Neutrophil (primary cell): ENCODE results near the gene MRPS14.
A peak's percentile ranks its signal among the peaks of the same experiment; 100 is the strongest.

Experiments
- H3K27ac ChIP-seq: fragments of 200-600 bp; sonication (generic); 2 replicates; pipeline ENCODE4 v1.5.1; 2016; ENCODE audit warnings: mild to moderate bottlenecking, moderate library complexity
- H3K27me3 ChIP-seq: fragments of 200-600 bp; sonication (generic); 2 replicates; pipeline ENCODE4 v1.6.0; 2016; ENCODE audit warnings: mild to moderate bottlenecking
- H3K36me3 ChIP-seq: fragments of 200-600 bp; sonication (generic); 2 replicates; pipeline ENCODE4 v1.5.1; 2017
- H3K4me1 ChIP-seq, 2 experiments: fragments of 200-600 bp in 1 of 2; sonication (generic) in 1 of 2; 1 replicate in 1 of 2; 2 replicates in 1 of 2; pipeline versions ENCODE4 v1.5.1 to v1.6.1; 2013 to 2016; ENCODE audit warnings: low read depth in 1 of 2, low read length in 1 of 2, mild to moderate bottlenecking in 1 of 2, moderate library complexity in 1 of 2; ENCODE audit not compliant: control insufficient read depth in 1 of 2, insufficient read depth in 1 of 2
- H3K4me3 ChIP-seq, 2 experiments: fragments of 200-600 bp in 1 of 2; sonication (generic) in 1 of 2; 1 replicate in 1 of 2; 2 replicates in 1 of 2; pipeline ENCODE4 v1.5.1; 2013 to 2016; ENCODE audit warnings: low read depth in 1 of 2, low read length in 1 of 2, mild to moderate bottlenecking in 1 of 2, moderate library complexity in 1 of 2
- H3K9me3 ChIP-seq: fragments of 200-600 bp; sonication (generic); 2 replicates; pipeline ENCODE4 v1.5.1; 2016
- TF ChIP-seq, protein P1 (sequence below): fragments of 200-600 bp; sonication (generic); IDR thresholded peaks from 2 replicates; pipeline ENCODE4 v1.5.1; 2016; ENCODE audit warnings: antibody characterized with exemption

MRPS14 gene

DNA sequence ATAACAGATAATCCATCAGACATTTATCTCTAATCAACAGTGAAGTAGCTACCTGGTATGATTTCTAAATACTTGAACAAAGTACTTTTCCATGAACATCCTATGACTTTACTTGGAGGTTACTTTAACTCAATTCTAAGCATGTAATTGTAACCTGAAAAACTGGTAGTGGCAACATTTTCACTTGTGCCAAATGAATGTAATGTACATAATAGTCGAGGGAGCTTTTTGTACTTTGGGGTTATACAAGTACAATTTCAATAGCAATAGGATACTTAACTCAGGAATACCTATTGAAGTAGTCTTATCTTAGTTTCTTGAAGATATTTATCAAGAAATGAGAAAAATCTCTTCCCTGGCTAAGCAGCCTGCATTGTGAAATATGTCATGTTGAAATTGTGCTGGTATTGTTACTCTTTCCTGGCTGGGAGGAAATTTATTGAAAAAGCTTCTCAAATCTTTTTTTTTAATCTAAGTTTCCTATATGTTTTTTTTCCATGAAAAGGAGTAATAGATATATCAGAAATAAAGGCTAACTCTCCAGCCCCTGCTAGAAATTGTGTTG is 57.1 kb downstream of the MRPS14 start:
- TF ChIP-seq, protein P1, sequence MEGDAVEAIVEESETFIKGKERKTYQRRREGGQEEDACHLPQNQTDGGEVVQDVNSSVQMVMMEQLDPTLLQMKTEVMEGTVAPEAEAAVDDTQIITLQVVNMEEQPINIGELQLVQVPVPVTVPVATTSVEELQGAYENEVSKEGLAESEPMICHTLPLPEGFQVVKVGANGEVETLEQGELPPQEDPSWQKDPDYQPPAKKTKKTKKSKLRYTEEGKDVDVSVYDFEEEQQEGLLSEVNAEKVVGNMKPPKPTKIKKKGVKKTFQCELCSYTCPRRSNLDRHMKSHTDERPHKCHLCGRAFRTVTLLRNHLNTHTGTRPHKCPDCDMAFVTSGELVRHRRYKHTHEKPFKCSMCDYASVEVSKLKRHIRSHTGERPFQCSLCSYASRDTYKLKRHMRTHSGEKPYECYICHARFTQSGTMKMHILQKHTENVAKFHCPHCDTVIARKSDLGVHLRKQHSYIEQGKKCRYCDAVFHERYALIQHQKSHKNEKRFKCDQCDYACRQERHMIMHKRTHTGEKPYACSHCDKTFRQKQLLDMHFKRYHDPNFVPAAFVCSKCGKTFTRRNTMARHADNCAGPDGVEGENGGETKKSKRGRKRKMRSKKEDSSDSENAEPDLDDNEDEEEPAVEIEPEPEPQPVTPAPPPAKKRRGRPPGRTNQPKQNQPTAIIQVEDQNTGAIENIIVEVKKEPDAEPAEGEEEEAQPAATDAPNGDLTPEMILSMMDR, result no peak
- peaks cover 13% of the 10 kb centered on the region for H3K36me3 ChIP-seq
- H3K4me3 ChIP-seq, result peak overlapping the region; percentile 62 to 69
- H3K27ac ChIP-seq, result peak overlapping the region; percentile 95
- H3K4me1 ChIP-seq, result peaks cover 56 to 63% of the 10 kb centered on the region in 2 experiments
- no peaks in the 10 kb centered on the region for H3K27me3 ChIP-seq
- H3K9me3 ChIP-seq, result no peaks in the 10 kb centered on the region

DNA sequence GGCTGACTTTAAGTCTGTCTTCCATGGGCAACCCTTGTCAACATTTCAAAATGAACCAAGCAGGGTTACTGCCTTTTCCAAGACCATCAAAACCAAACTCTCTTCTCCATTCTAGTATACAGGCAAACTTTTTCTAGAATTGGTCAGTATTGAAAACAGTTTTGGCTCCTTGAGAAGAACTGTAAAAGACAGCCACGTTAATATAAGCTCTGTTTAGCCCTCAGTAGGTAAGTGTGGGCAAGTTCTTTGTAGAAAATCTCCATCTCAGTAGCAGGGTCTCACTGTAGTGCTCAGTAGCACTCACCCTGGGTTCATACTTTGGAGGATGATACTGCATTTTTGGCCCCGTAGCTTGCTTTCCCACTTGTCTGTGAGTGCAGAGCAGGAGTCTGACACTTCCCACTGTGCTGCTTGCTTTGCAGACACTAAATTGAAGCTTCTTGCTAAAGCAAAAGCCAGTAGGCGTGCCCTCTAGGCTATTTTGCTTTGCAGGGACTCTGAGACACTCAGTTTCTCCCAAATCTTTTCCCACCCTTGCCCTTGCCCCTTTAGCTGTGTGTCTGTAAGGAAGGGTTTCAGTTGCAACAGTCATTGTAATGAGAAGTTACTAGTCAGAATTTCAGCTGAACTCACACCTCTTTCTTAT is 57.7 kb downstream of the MRPS14 start:
- no peaks in the 10 kb centered on the region for H3K27me3 ChIP-seq
- TF ChIP-seq, protein P1, result no peak
- H3K4me1 ChIP-seq, result peaks cover 60 to 69% of the 10 kb centered on the region in 2 experiments
- H3K27ac ChIP-seq, result peak overlapping the region; percentile 95
- H3K4me3 ChIP-seq, result peak overlapping the region; percentile 62 to 69
- no peaks in the 10 kb centered on the region for H3K9me3 ChIP-seq
- H3K36me3 ChIP-seq, result peaks cover 13% of the 10 kb centered on the region

DNA sequence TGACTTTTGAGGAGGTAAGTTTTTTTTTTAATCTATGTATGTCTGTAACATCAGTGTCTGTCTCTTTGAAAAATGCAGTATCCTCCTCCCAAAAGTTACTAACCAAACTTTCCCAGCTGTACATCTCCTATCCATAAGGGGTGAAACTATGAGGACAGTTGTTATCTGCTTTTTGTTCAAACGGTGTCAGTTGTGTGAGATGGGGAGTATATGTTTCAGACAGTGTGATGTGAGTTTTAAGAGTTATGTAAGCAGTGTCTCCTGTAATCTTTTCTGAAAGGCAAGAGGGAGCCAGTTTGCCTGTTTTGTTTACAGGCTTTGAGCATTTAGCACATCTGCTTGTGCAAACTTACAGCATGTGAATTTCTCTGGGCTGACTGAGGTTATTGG is 58.3 kb downstream of the MRPS14 start:
- TF ChIP-seq, protein P1, result no peak
- peak overlapping the region; percentile 95 for H3K27ac ChIP-seq

DNA sequence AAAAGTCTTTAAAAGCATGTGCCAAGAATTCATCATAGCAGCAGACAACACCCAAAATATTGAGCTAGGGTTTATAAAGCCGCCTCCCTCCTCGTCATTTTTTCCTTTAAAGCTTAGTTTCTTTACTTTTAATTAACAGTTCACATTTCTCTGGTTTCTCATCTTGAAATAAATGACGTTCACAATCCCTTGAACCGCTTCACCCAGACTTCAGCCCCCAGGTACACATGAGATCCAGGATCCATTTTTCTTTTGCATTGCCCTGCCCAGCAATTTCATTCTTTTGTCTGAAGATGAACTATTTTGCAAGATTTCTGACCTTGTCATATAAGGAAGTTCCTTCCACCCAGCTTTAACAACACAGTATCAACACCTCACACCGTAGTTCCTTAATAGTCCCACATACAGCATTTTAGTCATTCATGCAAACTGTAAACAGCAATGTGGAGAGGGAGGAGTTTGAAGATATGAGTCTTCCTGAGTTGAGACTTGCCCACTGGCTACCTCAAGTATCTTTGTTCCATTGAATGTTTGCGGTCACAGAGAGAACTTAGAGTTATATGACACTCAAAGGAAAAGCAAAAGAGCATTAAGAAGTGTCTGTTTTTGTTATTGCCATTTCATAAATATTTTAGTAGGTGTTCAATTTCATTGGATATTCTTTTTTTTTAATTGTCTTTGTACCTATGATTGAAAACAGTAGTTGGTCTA is 58.8 kb downstream of the MRPS14 start:
- no peaks in the 10 kb centered on the region for H3K27me3 ChIP-seq
- H3K27ac ChIP-seq, result peak overlapping the region; percentile 95
- peaks cover 64 to 73% of the 10 kb centered on the region in 2 experiments for H3K4me1 ChIP-seq
- TF ChIP-seq, protein P1, result no peak
- H3K4me3 ChIP-seq, result peak overlapping the region; percentile 62 to 69
- H3K9me3 ChIP-seq, result no peaks in the 10 kb centered on the region
- H3K36me3 ChIP-seq, result peaks cover 5% of the 10 kb centered on the region

More for the DNA sequence above, 58.3 kb downstream of the MRPS14 start:
- peaks cover 10% of the 10 kb centered on the region for H3K36me3 ChIP-seq
- no peaks in the 10 kb centered on the region for H3K9me3 ChIP-seq
- H3K4me3 ChIP-seq, result peak overlapping the region; percentile 62 to 69
- H3K27me3 ChIP-seq, result no peaks in the 10 kb centered on the region
- peaks cover 65 to 73% of the 10 kb centered on the region in 2 experiments for H3K4me1 ChIP-seq

DNA sequence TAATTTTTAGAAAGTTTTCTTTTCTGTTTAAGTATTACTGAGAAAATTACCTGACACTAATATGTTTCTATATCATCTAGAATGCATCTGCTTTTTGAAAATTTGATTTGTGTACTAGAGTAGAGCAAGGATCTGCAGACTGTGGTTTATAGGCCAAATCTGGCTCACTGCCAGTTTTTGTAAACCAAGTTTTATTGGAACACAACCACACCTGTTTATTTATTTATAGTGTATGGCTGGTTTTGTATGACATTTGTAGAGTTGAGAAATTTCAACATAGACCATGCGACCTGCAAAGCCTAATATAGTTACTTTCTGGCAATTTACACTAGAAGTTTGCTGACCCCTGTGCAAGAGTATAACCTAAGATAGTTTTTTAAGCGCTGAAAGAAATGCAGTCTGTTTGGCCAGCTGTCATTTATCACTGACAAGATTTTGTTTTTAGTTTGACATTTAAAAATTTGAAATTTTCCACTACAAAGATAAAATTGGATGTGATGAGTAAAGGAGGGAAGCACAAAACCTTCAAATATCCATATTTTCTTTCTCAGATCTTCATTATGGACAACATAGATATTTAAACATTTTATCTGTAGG is 59.6 kb downstream of the MRPS14 start:
- Histone ChIP-seq H3K27ac (peak overlapping the region; percentile 95), H3K27me3 (no peaks in the 10 kb centered on the region), H3K9me3 (no peaks in the 10 kb centered on the region), H3K36me3 (no peaks in the 10 kb centered on the region), H3K4me1 (peaks cover 57 to 66% of the 10 kb centered on the region in 2 experiments), H3K4me3 (peak overlapping the region in 1 of 2 experiments; percentile 62)
- TF ChIP-seq, protein P1, result no peak
